H1 (cell line): ENCODE results near the gene SLC25A6. TPM values are rescaled to one million over a fixed set of nuclear protein-coding genes. Genes with fewer than 3 reads are reported as not detected.

Experiments used
- CTCF ChIA-PET: fragments of 300-600 bp; sonication (Branson Sonifier 250); formaldehyde crosslinking; loops from one replicate; lab custom pipeline; 2021; ENCODE audit not compliant: partially characterized antibody; lab: Charles Lee
- POLR2A ChIA-PET: fragments of 300-600 bp; sonication (Branson Sonifier 250); formaldehyde crosslinking; loops from one replicate; lab custom pipeline; 2021; ENCODE audit warnings: inconsistent platforms; ENCODE audit not compliant: partially characterized antibody; lab: Charles Lee
- DNase-seq, 2 experiments: peaks; one replicate each; pipeline versions ENCODE4 v3.0.0 to v3.0.0-alpha.2; 2010 to 2022; ENCODE audit warnings: low spot score in 2 of 2, low read depth in 1 of 2, mixed read lengths in 1 of 2
- FAIRE-seq: peaks from 2 replicates; lab custom pipeline; 2011; peaks lifted over from hg19 to GRCh38; lab: Jason Lieb, UNC
- H2AFZ ChIP-seq: 2 replicates; pipeline ENCODE4 v1.8.1; 2012; ENCODE audit warnings: low read length, inconsistent platforms
- H2AK5ac ChIP-seq: 2 replicates; pipeline ENCODE4 v1.6.1; 2013; ENCODE audit warnings: low read depth, low read length
- H2BK120ac ChIP-seq: replicated peaks from 2 replicates; pipeline ENCODE3; 2013; ENCODE audit warnings: low read depth, low read length, inconsistent platforms
- H2BK12ac ChIP-seq: 2 replicates; pipeline ENCODE4 v1.6.1; 2013; ENCODE audit warnings: low read depth, low read length
- H2BK15ac ChIP-seq: 2 replicates; pipeline ENCODE4 v1.6.1; 2013; ENCODE audit warnings: low read length
- H2BK20ac ChIP-seq: 2 replicates; pipeline ENCODE4 v1.6.1; 2013; ENCODE audit warnings: low read length
- H2BK5ac ChIP-seq: 2 replicates; pipeline ENCODE4 v1.6.1; 2013; ENCODE audit warnings: low read depth, low read length
- H3K14ac ChIP-seq: 2 replicates; pipeline ENCODE4 v1.6.1; 2013; ENCODE audit warnings: inconsistent platforms; ENCODE audit not compliant: insufficient read length
- H3K18ac ChIP-seq: 2 replicates; pipeline ENCODE4 v1.6.1; 2013; ENCODE audit warnings: low read length; ENCODE audit errors: extremely low read depth
- H3K23ac ChIP-seq: 2 replicates; pipeline ENCODE4 v1.6.1; 2013; ENCODE audit warnings: inconsistent platforms; ENCODE audit not compliant: insufficient read length
- H3K23me2 ChIP-seq: 2 replicates; pipeline ENCODE4 v1.6.1; 2013; ENCODE audit warnings: low read depth, low read length
- H3K27ac ChIP-seq: 2 replicates; pipeline ENCODE4 v1.6.1; 2011; ENCODE audit warnings: low read depth, low read length, inconsistent platforms
- H3K27me3 ChIP-seq, 4 experiments: replicated peaks in 1 of 4; 1 replicate in 1 of 4; 2 replicates in 3 of 4; pipeline versions ENCODE4 v1.6.1 to v1.8.1; 2011 to 2013; ENCODE audit warnings: low read length in 3 of 4, mild to moderate bottlenecking in 3 of 4, inconsistent platforms in 2 of 4, mixed read lengths in 2 of 4, moderate library complexity in 1 of 4; ENCODE audit not compliant: control insufficient read depth in 3 of 4, insufficient read depth in 3 of 4; ENCODE audit errors: extremely low read depth in 1 of 4
- H3K36me3 ChIP-seq, 4 experiments: 2 replicates each; pipeline versions ENCODE4 v1.6.1 to v1.8.1; 2011 to 2013; ENCODE audit warnings: mild to moderate bottlenecking in 4 of 4, low read length in 3 of 4, moderate library complexity in 2 of 4, control low read depth in 1 of 4, inconsistent platforms in 1 of 4; ENCODE audit not compliant: insufficient read depth in 4 of 4, control insufficient read depth in 2 of 4
- H3K4ac ChIP-seq: replicated peaks from 2 replicates; pipeline ENCODE3; 2013; ENCODE audit warnings: low read length, low read depth, mixed read lengths, inconsistent platforms; ENCODE audit not compliant: insufficient read length
- H3K4me1 ChIP-seq, 4 experiments: replicated peaks in 1 of 4; 1 replicate in 1 of 4; 2 replicates in 3 of 4; pipeline versions ENCODE4 v1.6.1 to v1.8.1; 2011 to 2013; ENCODE audit warnings: low read length in 3 of 4, inconsistent platforms in 2 of 4, mixed read lengths in 1 of 4; ENCODE audit not compliant: insufficient read depth in 4 of 4, control insufficient read depth in 3 of 4
- H3K4me2 ChIP-seq, 2 experiments: 2 replicates each; pipeline versions ENCODE4 v1.6.1 to v1.8.1; 2011 to 2013; ENCODE audit warnings: low read depth in 2 of 2, low read length in 2 of 2, control low read depth in 1 of 2, inconsistent platforms in 1 of 2, mild to moderate bottlenecking in 1 of 2; ENCODE audit not compliant: insufficient read depth in 1 of 2
- H3K4me3 ChIP-seq, 4 experiments: fragments of 200-600, 300-600 bp in 1 of 4; sonication (generic), shearing (Covaris generic), sonication (Bioruptor Twin) in 1 of 4; 2 replicates each; pipeline versions ENCODE4 v1.5.1 to v1.8.1; 2011 to 2016; ENCODE audit warnings: low read length in 4 of 4, low read depth in 3 of 4, control low read depth in 2 of 4, inconsistent platforms in 2 of 4, mild to moderate bottlenecking in 2 of 4, mixed read lengths in 1 of 4, moderate library complexity in 1 of 4; ENCODE audit not compliant: insufficient read depth in 2 of 4; ENCODE audit errors: extremely low read depth in 1 of 4
- H3K56ac ChIP-seq: replicated peaks from 2 replicates; pipeline ENCODE3; 2013; ENCODE audit warnings: low read depth, mild to moderate bottlenecking, mixed read lengths, low read length, inconsistent platforms; ENCODE audit not compliant: insufficient read length
- H3K79me1 ChIP-seq: 2 replicates; pipeline ENCODE4 v1.6.1; 2013; ENCODE audit warnings: low read depth, low read length, control low read depth
- H3K79me2 ChIP-seq, 2 experiments: 2 replicates each; pipeline versions ENCODE4 v1.6.1 to v1.8.1; 2012 to 2013; ENCODE audit warnings: low read length in 2 of 2, mild to moderate bottlenecking in 2 of 2, inconsistent platforms in 1 of 2; ENCODE audit not compliant: insufficient read depth in 2 of 2, control insufficient read depth in 1 of 2
- H3K9ac ChIP-seq, 4 experiments: replicated peaks in 1 of 4; 1 replicate in 1 of 4; 2 replicates in 3 of 4; pipeline versions ENCODE4 v1.6.1 to v1.8.1; 2011 to 2013; ENCODE audit warnings: low read depth in 3 of 4, low read length in 3 of 4, control low read depth in 2 of 4, mild to moderate bottlenecking in 2 of 4, moderate library complexity in 2 of 4, inconsistent platforms in 1 of 4; ENCODE audit errors: extremely low read depth in 1 of 4
- H3K9me3 ChIP-seq, 2 experiments: 2 replicates each; pipeline versions ENCODE4 v1.6.1 to v1.8.1; 2012 to 2013; ENCODE audit warnings: mild to moderate bottlenecking in 2 of 2, moderate library complexity in 2 of 2, control low read depth in 1 of 2, inconsistent platforms in 1 of 2, low read depth in 1 of 2, low read length in 1 of 2, mixed read lengths in 1 of 2; ENCODE audit not compliant: insufficient read depth in 2 of 2
- H4K20me1 ChIP-seq, 2 experiments: replicated peaks in 1 of 2; 2 replicates each; pipeline versions ENCODE3 to v1.8.1; 2011 to 2013; ENCODE audit warnings: inconsistent platforms in 2 of 2, low read length in 2 of 2, mild to moderate bottlenecking in 1 of 2; ENCODE audit not compliant: insufficient read depth in 2 of 2, control insufficient read depth in 1 of 2
- H4K5ac ChIP-seq: 2 replicates; pipeline ENCODE4 v1.6.1; 2013; ENCODE audit warnings: low read length, low read depth, mixed read lengths, inconsistent platforms; ENCODE audit not compliant: insufficient read length
- H4K8ac ChIP-seq: 2 replicates; pipeline ENCODE4 v1.8.0; 2013; ENCODE audit warnings: mild to moderate bottlenecking, moderate library complexity, low read length, inconsistent platforms; ENCODE audit not compliant: insufficient read depth; ENCODE audit errors: extremely low read depth
- H4K91ac ChIP-seq: replicated peaks from 2 replicates; pipeline ENCODE3; 2013; ENCODE audit warnings: low read length, mixed read lengths, inconsistent platforms; ENCODE audit not compliant: insufficient read length
- BCL11A ChIP-seq, 2 experiments: IDR thresholded peaks; one replicate each; pipeline ENCODE4 v1.6.1; 2011; ENCODE audit warnings: low read depth in 2 of 2, low read length in 2 of 2, mild to moderate bottlenecking in 2 of 2
- CTBP2 ChIP-seq: IDR thresholded peaks from 2 replicates; pipeline ENCODE4 v1.7.0; 2011; ENCODE audit warnings: borderline replicate concordance, mild to moderate bottlenecking, moderate library complexity, mixed read lengths, low read length; ENCODE audit not compliant: insufficient read depth, insufficient read length
- POLR2A ChIP-seq, 2 experiments: IDR thresholded peaks; 1 replicate in 1 of 2; 2 replicates in 1 of 2; pipeline ENCODE4 v1.6.1; 2011; ENCODE audit warnings: low read depth in 2 of 2, low read length in 2 of 2, mild to moderate bottlenecking in 2 of 2; ENCODE audit errors: control extremely low read depth in 1 of 2
- WGBS, 2 experiments: shearing (Covaris generic) in 1 of 2; methylation state at CpG; one replicate each; pipeline versions ENCODE4 v1.1.6 to v1.1.7; 2013 to 2015; ENCODE audit warnings: low lambda C conversion rate in 2 of 2, mixed read lengths in 2 of 2, inconsistent platforms in 1 of 2, low coverage in 1 of 2, missing lambda C conversion rate in 1 of 2; ENCODE audit not compliant: insufficient replicate concordance in 2 of 2, insufficient coverage in 1 of 2, insufficient read length in 1 of 2; ENCODE audit errors: extremely low coverage in 1 of 2, missing lambda C conversion rate in 1 of 2; 5-methylcytosine and 5-hydroxymethylcytosine counted together
- polyA plus RNA-seq, 7 experiments: library from polyadenylated mRNA; depleted of rRNA in 3 of 7; stranded (reverse) in 5 of 7; unstranded in 2 of 7; fragments of >200 nt in 5 of 7; fragments of 200-250 nt in 2 of 7; gene quantifications; 1 replicate in 5 of 7; 2 replicates in 1 of 7; 4 replicates in 1 of 7; pipeline versions ENCODE4 v1.2.1 to v1.2.3, GENCODE V29; 2011 to 2013; ENCODE audit warnings: missing spikeins in 2 of 7, mixed read lengths in 2 of 7
- total RNA-seq: library from RNA; stranded (reverse); fragmentation: NEBNext Ultra II Directional; extraction: Animal tissue kit (Norgen Biotek cat#: 25700); gene quantifications from 2 replicates; pipeline ENCODE4 v1.2.1, GENCODE V29; 2021

SLC25A6 gene
- total and polyA plus RNA-seq, 2 of the 8 experiments (the other 6 are each of a cell fraction or from before 2014, with no cell fraction given), result 487 to 1,220 TPM

DNA sequence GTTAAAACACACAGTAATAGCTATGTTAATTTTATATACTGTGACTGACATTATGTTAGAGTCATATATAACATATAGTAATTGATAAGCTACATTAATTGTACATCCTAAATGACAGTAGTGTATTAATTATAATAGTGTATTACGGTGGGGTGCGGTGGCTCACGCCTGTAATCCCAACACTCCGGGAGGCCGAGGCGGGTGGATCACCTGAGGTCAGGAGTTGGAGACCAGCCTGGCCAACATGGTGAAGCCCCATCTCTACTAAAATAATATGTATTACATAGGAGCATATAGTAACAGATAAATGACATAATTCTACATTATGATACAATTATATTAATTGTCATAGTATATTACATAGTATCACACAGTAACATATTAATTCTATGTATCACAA is 48.6 kb upstream of the SLC25A6 start:
- no peak overlapping the region for H2AFZ ChIP-seq
- 97% methylated on average over 6 of the region's 6 CpGs; no CpG with 5 or more reads in 1 of the 2 experiments for WGBS, 2 experiments
- no peak overlapping the region for H4K5ac ChIP-seq
- H2BK120ac ChIP-seq, result no peak overlapping the region
- no peak overlapping the region for H2AK5ac ChIP-seq
- DNase-seq, result no peak
- H3K18ac ChIP-seq, result no peak overlapping the region
- no peaks in the 10 kb centered on the region for H3K23me2 ChIP-seq
- H3K56ac ChIP-seq, result no peak overlapping the region
- H3K4me3 ChIP-seq, result no peak overlapping the region
- peaks cover 10% of the 10 kb centered on the region for H3K79me1 ChIP-seq
- H3K14ac ChIP-seq, result no peak overlapping the region
- no peak overlapping the region for H3K9ac ChIP-seq
- H3K27me3 ChIP-seq, result no peaks in the 10 kb centered on the region
- peaks cover 6 to 60% (median 28%) of the 10 kb centered on the region in 4 experiments for H3K36me3 ChIP-seq
- no peak overlapping the region for H2BK12ac ChIP-seq
- no peak overlapping the region for H2BK5ac ChIP-seq
- ChIA-PET POLR2A (no interaction called here), CTCF (no interaction called here)
- no peak for FAIRE-seq
- H4K20me1 ChIP-seq, result peaks cover 4 to 5% of the 10 kb centered on the region in 2 experiments
- H3K9me3 ChIP-seq, result no peaks in the 10 kb centered on the region; a peak in 1 of 4 replicates
- no peak overlapping the region for H4K91ac ChIP-seq
- no peak overlapping the region for H3K27ac ChIP-seq
- TF ChIP-seq CTBP2, result no peak
- no peak for TF ChIP-seq POLR2A (IDR thresholded peaks at IDR 0.05; ENCODE audit: control extremely low read depth in 1 of 2, low read depth in 2 of 2, low read length in 2 of 2)
- no peak for TF ChIP-seq BCL11A (IDR thresholded peaks at IDR 0.05; ENCODE audit: low read depth in 2 of 2, low read length in 2 of 2)
- peaks cover 11 to 41% of the 10 kb centered on the region in 2 experiments; a peak in 3 of 4 replicates for H3K79me2 ChIP-seq
- no peak overlapping the region for H3K23ac ChIP-seq
- no peak overlapping the region for H3K4ac ChIP-seq
- H3K4me2 ChIP-seq, result no peak overlapping the region
- no peak overlapping the region for H2BK20ac ChIP-seq
- H3K4me1 ChIP-seq, result no peaks in the 10 kb centered on the region
- H4K8ac ChIP-seq, result no peak overlapping the region
- no peak overlapping the region for H2BK15ac ChIP-seq
